ENCODE results near the gene HBE1. TPM values are rescaled to one million over a fixed set of nuclear protein-coding genes. Genes with fewer than 3 reads are reported as not detected.

The HBE1 gene
- total RNA-seq, 6 donors from 2014 or later, result 2.5 to 3.0 TPM; not detected in 4

DNA sequence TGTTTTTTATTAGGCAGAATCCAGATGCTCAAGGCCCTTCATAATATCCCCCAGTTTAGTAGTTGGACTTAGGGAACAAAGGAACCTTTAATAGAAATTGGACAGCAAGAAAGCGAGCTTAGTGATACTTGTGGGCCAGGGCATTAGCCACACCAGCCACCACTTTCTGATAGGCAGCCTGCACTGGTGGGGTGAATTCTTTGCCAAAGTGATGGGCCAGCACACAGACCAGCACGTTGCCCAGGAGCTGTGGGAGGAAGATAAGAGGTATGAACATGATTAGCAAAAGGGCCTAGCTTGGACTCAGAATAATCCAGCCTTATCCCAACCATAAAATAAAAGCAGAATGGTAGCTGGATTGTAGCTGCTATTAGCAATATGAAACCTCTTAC, 44.3 kb downstream of the HBE1 start:
- 74 to 75% methylated on average over 2 of the region's 2 CpGs for WGBS, 2 donors
- DNase-seq (no peak), ATAC-seq (ENCODE audit: low FRiP score in 2 of 2) (peak in 1 of 2 donors; percentile 46)
- H3K27ac ChIP-seq, result no peak overlapping the region
- no peaks in the 10 kb centered on the region for H3K9me3 ChIP-seq
- no peaks in the 10 kb centered on the region for H3K27me3 ChIP-seq
- no peaks in the 10 kb centered on the region for H3K4me1 ChIP-seq
- no peak overlapping the region for H3K4me3 ChIP-seq
- TF ChIP-seq, protein P1, sequence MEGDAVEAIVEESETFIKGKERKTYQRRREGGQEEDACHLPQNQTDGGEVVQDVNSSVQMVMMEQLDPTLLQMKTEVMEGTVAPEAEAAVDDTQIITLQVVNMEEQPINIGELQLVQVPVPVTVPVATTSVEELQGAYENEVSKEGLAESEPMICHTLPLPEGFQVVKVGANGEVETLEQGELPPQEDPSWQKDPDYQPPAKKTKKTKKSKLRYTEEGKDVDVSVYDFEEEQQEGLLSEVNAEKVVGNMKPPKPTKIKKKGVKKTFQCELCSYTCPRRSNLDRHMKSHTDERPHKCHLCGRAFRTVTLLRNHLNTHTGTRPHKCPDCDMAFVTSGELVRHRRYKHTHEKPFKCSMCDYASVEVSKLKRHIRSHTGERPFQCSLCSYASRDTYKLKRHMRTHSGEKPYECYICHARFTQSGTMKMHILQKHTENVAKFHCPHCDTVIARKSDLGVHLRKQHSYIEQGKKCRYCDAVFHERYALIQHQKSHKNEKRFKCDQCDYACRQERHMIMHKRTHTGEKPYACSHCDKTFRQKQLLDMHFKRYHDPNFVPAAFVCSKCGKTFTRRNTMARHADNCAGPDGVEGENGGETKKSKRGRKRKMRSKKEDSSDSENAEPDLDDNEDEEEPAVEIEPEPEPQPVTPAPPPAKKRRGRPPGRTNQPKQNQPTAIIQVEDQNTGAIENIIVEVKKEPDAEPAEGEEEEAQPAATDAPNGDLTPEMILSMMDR (IDR thresholded peaks at IDR 0.05), result no peak
- TF ChIP-seq POLR2AphosphoS5 (IDR thresholded peaks at IDR 0.05), result no peak
- no peaks in the 10 kb centered on the region for H3K36me3 ChIP-seq

DNA sequence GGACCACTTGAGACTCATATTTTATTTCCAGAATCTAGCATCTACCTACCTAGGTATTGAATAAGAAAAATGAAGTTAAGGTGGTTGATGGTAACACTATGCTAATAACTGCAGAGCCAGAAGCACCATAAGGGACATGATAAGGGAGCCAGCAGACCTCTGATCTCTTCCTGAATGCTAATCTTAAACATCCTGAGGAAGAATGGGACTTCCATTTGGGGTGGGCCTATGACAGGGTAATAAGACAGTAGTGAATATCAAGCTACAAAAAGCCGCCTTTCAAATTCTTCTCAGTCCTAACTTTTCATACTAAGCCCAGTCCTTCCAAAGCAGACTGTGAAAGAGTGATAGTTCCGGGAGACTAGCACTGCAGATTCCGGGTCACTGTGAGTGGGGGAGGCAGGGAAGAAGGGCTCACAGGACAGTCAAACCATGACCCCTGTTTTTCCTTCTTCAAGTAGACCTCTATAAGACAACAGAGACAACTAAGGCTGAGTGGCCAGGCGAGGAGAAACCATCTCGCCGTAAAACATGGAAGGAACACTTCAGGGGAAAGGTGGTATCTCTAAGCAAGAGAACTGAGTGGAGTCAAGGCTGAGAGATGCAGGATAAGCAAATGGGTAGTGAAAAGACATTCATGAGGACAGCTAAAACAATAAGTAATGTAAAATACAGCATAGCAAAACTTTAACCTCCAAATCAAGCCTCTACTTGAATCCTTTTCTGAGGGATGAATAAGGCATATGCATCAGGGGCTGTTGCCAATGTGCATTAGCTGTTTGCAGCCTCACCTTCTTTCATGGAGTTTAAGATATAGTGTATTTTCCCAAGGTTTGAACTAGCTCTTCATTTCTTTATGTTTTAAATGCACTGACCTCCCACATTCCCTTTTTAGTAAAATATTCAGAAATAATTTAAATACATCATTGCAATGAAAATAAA, 44.9 kb downstream of the HBE1 start:
- DNase-seq (no peak), ATAC-seq (ENCODE audit: low FRiP score in 2 of 2) (no peak)
- no peaks in the 10 kb centered on the region for H3K27me3 ChIP-seq
- H3K27ac ChIP-seq, result no peak overlapping the region
- TF ChIP-seq, protein P1 (IDR thresholded peaks at IDR 0.05), result no peak
- TF ChIP-seq POLR2AphosphoS5 (IDR thresholded peaks at IDR 0.05), result no peak
- no peak for TF ChIP-seq POLR2A (IDR thresholded peaks at IDR 0.05)
- H3K9me3 ChIP-seq, result no peaks in the 10 kb centered on the region
- WGBS, 2 donors, result 74 to 75% methylated on average over 6 of the region's 6 CpGs
- H3K36me3 ChIP-seq, result no peaks in the 10 kb centered on the region
- no peaks in the 10 kb centered on the region for H3K4me1 ChIP-seq
- H3K4me3 ChIP-seq, result no peak overlapping the region

DNA sequence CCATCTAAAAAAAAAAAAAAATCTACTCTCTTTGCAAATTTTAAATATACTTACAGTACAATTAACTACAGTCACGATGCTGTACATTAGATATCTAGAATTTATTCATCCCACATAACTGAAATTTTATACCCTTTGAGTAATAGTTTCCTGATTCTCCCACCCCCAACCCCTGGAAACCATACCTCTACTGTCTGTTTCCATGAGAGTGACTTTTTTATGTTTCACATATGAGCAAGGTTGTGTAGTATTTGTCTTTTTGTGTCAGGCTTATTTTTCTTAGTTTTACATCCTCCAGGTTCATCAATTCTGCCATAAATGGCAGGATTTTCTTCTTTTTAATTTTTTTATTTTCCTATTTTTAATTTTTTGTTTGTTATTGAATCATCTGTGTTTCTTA, 46.1 kb downstream of the HBE1 start:
- no peak overlapping the region for H3K4me3 ChIP-seq
- no peaks in the 10 kb centered on the region for H3K36me3 ChIP-seq
- H3K27ac ChIP-seq, result no peak overlapping the region
- WGBS, 2 donors, result 56 to 76% methylated on average over 1 of the region's 1 CpG
- no peaks in the 10 kb centered on the region for H3K9me3 ChIP-seq
- TF ChIP-seq POLR2AphosphoS5 (IDR thresholded peaks at IDR 0.05) (no peak), POLR2A (IDR thresholded peaks at IDR 0.05) (no peak), EP300 (IDR thresholded peaks at IDR 0.05) (no peak)
- TF ChIP-seq, protein P1 (IDR thresholded peaks at IDR 0.05), result no peak
- no peak for ATAC-seq (ENCODE audit: low FRiP score in 2 of 2)
- no peaks in the 10 kb centered on the region for H3K27me3 ChIP-seq
- no peaks in the 10 kb centered on the region for H3K4me1 ChIP-seq
- no peak for DNase-seq

DNA sequence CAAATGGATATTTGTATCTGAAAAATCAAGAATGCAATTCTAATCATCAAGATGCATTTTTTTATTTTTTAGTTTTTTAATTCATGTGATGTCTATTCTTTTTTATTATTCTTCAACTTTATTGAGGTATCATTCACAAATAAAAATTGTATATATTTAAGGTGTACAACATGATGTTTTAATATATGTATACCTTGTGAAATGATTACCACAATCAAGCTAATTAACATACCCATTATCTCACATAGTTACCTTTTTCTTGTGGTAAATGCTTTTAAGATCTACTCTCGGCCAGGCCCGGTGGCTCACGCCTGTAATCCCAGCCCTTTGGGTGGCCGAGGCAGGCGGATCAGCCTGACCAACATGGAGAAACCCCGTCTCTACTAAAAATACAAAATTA, 46.6 kb downstream of the HBE1 start:
- H3K4me3 ChIP-seq, result no peak overlapping the region
- ATAC-seq (ENCODE audit: low FRiP score in 2 of 2) (no peak), DNase-seq (peak in 1 of 2 donors; percentile 37)
- H3K4me1 ChIP-seq, result no peaks in the 10 kb centered on the region
- WGBS, 2 donors, result 93 to 94% methylated on average over 6 of the region's 6 CpGs
- TF ChIP-seq, protein P1 (IDR thresholded peaks at IDR 0.05), result no peak
- no peak for TF ChIP-seq POLR2A (IDR thresholded peaks at IDR 0.05)
- TF ChIP-seq EP300 (IDR thresholded peaks at IDR 0.05), result no peak
- TF ChIP-seq POLR2AphosphoS5 (IDR thresholded peaks at IDR 0.05), result no peak
- H3K9me3 ChIP-seq, result no peaks in the 10 kb centered on the region
- H3K27ac ChIP-seq, result no peak overlapping the region
- no peaks in the 10 kb centered on the region for H3K27me3 ChIP-seq
- H3K36me3 ChIP-seq, result no peaks in the 10 kb centered on the region

Other genes with a start within 250 kb of the HBE1 start
- not detected for gene OR52J3, start 223.4 kb downstream of the HBE1 start, total RNA-seq
- not detected for gene OR52E2, start 210.3 kb downstream of the HBE1 start, total RNA-seq
- gene OR52E1, start 200.4 kb downstream of the HBE1 start, total RNA-seq, result not detected
- gene OR52A5, start 131.6 kb downstream of the HBE1 start, total RNA-seq, result not detected
- gene OR52A1, start 115.2 kb downstream of the HBE1 start, total RNA-seq, result not detected
- not detected for gene OR51V1, start 69.3 kb downstream of the HBE1 start, total RNA-seq
- gene HBB, start 42.9 kb downstream of the HBE1 start, total RNA-seq, result 1,000 to 10,000 TPM in 2 of 6 donors, 100 to 1,000 TPM in 2, 10 to 100 TPM in 2; 26.2 to 1,949 (median 399) TPM
- 1 to 10 TPM in 1 of 6 donors, not detected in 5; 7.2 TPM for gene HBD, start 35.5 kb downstream of the HBE1 start, total RNA-seq
- gene HBG1, start 20.1 kb downstream of the HBE1 start, total RNA-seq, result 1 to 10 TPM in 2 of 6 donors, not detected in 4; 2.9 to 4.6 TPM
- gene HBG2, start 15.2 kb downstream of the HBE1 start, total RNA-seq, result 10 to 100 TPM in 1 of 6 donors, 1 to 10 TPM in 1, not detected in 4; 10.0 to 15.8 TPM
- gene OR51B4, start 32.0 kb upstream of the HBE1 start, total RNA-seq, result under 1 TPM in 1 of 6 donors, not detected in 5; 0.27 TPM
- gene OR51B2, start 54.4 kb upstream of the HBE1 start, total RNA-seq, result 1 to 10 TPM in 1 of 6 donors, not detected in 5; 1.2 TPM
- gene OR51B5, start 73.6 kb upstream of the HBE1 start, total RNA-seq, result 1 to 10 TPM in 1 of 6 donors, under 1 TPM in 2, not detected in 3; 0.26 to 2.0 (median 0.30) TPM
- not detected for gene OR51B6, start 81.6 kb upstream of the HBE1 start, total RNA-seq
- not detected for gene OR51M1, start 113.9 kb upstream of the HBE1 start, total RNA-seq
- not detected for gene OR51Q1, start 152.2 kb upstream of the HBE1 start, total RNA-seq
- under 1 TPM in 1 of 6 donors, not detected in 5; 0.76 TPM for gene OR51I1, start 171.6 kb upstream of the HBE1 start, total RNA-seq
- not detected for gene OR51I2, start 179.4 kb upstream of the HBE1 start, total RNA-seq
- not detected for gene OR52D1, start 218.7 kb upstream of the HBE1 start, total RNA-seq
- 1 to 10 TPM in 2 of 6 donors, under 1 TPM in 4; 0.29 to 2.0 (median 0.72) TPM for gene UBQLN3, start 240.0 kb upstream of the HBE1 start, total RNA-seq
- 1 to 10 TPM in 3 of 6 donors, under 1 TPM in 3; 0.26 to 5.2 (median 1.3) TPM for gene UBQLNL, start 246.8 kb upstream of the HBE1 start, total RNA-seq

Measured in upper lobe of left lung (tissue), 6 donors.